Activated CD4-positive, alpha-beta T cell treated with anti-CD3 and anti-CD28 coated beads, Interleukin-2, amount 50 U/mL, for 1 hour (primary cell): ENCODE results near the gene ZNF488.

Experiments
- DNase-seq: peaks from one replicate; pipeline ENCODE4 v3.0.0-alpha.2; 2020

The ZNF488 gene

GRCh38 chr10:47381427-47382379 is 2.4 kb downstream of the ZNF488 start:
- no peak for DNase-seq

GRCh38 chr10:47381103-47381395 is 3.0 kb downstream of the ZNF488 start:
- DNase-seq: no peak

GRCh38 chr10:47380341-47381102 is 3.6 kb downstream of the ZNF488 start:
- no peak for DNase-seq

GRCh38 chr10:47379901-47380300 is 4.2 kb downstream of the ZNF488 start:
- DNase-seq: no peak

- DNase-seq: no peak
Observed at GRCh38 chr10:47379445-47379785, 4.7 kb downstream of the ZNF488 start.

- DNase-seq: no peak
Observed at GRCh38 chr10:47378606-47379444, 5.3 kb downstream of the ZNF488 start.

GRCh38 chr10:47378183-47378510 is 5.9 kb downstream of the ZNF488 start:
- no peak for DNase-seq

- no peak for DNase-seq
Observed at GRCh38 chr10:47376522-47377220, 7.4 kb downstream of the ZNF488 start.

GRCh38 chr10:47374611-47375536 is 9.2 kb downstream of the ZNF488 start:
- DNase-seq: no peak

- no peak for DNase-seq
Observed at GRCh38 chr10:47372726-47373125, 11.4 kb downstream of the ZNF488 start.

GRCh38 chr10:47371629-47372485 is 12.2 kb downstream of the ZNF488 start:
- no peak for DNase-seq

GRCh38 chr10:47370878-47371277 is 13.2 kb downstream of the ZNF488 start:
- no peak for DNase-seq

GRCh38 chr10:47370015-47370767 is 13.9 kb downstream of the ZNF488 start:
- DNase-seq: no peak

GRCh38 chr10:47369251-47369894 is 14.7 kb downstream of the ZNF488 start:
- DNase-seq: no peak

GRCh38 chr10:47368431-47369180 is 15.5 kb downstream of the ZNF488 start:
- DNase-seq: no peak

- DNase-seq: no peak
Observed at GRCh38 chr10:47367646-47368045, 16.4 kb downstream of the ZNF488 start.

GRCh38 chr10:47366731-47367460 is 17.2 kb downstream of the ZNF488 start:
- DNase-seq: no peak

- no peak for DNase-seq
Observed at GRCh38 chr10:47366181-47366631, 17.9 kb downstream of the ZNF488 start.
